GM12891 (cell line): ENCODE data around the gene ARHGAP24.
"Not testable (repeated sequence)": the region's sequence is repeated elsewhere in the genome, so short reads cannot be mapped to it uniquely, and the experiment has no call there.

Experiments used
- POLR2AphosphoS5 ChIP-seq: IDR thresholded peaks from 2 replicates; pipeline ENCODE4 v1.6.1; 2011; ENCODE audit warnings: low read depth, low read length, control low read depth
- TAF1 ChIP-seq: IDR thresholded peaks from 2 replicates; pipeline ENCODE4 v1.6.1; 2011; ENCODE audit warnings: low read depth, low read length, control low read depth

GRCh38 chr4:85853740-85854139 is 378.8 kb downstream of the ARHGAP24 start:
- not testable (repeated sequence) for TF ChIP-seq TAF1, POLR2AphosphoS5
